SU-DHL-6 (cell line): ENCODE data around the gene ABHD13.

Experiments
- CTCF ChIP-seq: fragments of 200-600 bp; sonication (generic); IDR thresholded peaks from one replicate; pipeline ENCODE4 v1.5.1; 2017; ENCODE audit warnings: antibody characterized with exemption, mild to moderate bottlenecking, low read length, moderate library complexity; ENCODE audit not compliant: insufficient read depth, poor library complexity, severe bottlenecking
- EZH2phosphoT487 ChIP-seq: fragments of 200-600 bp; sonication (generic), shearing (Covaris generic); conservative IDR thresholded peaks from 2 replicates; pipeline ENCODE4 v1.6.1; 2018; ENCODE audit warnings: mild to moderate bottlenecking, antibody characterized with exemption, low read length, moderate library complexity, mixed read lengths

GRCh38 chr13:108270442-108270841, 52.2 kb downstream of the ABHD13 start:
- no peak for TF ChIP-seq CTCF
- TF ChIP-seq EZH2phosphoT487, result no peak
